Measurements from ENCODE around the gene VSIG1. TPM values are rescaled to one million over a fixed set of nuclear protein-coding genes. Genes with fewer than 3 reads are reported as not detected.

VSIG1 gene
- total RNA-seq, 2 donors from 2014 or later, result 0.24 TPM; not detected in 1

GRCh38 chrX:108055546-108055945 is 10.7 kb downstream of the VSIG1 start:
- intact Hi-C loops (cut with DNase I), result no loop called here
- DNase-seq (ENCODE audit: low spot score), result no peak

GRCh38 chrX:108059801-108060200 is 14.9 kb downstream of the VSIG1 start:
- intact Hi-C loops (cut with DNase I), result no loop called here
- no peak for DNase-seq (ENCODE audit: low spot score)

GRCh38 chrX:108064001-108064400 is 19.1 kb downstream of the VSIG1 start:
- intact Hi-C loops (cut with DNase I), result no loop called here
- DNase-seq (ENCODE audit: low spot score), result no peak

GRCh38 chrX:108064613-108065012 is 19.7 kb downstream of the VSIG1 start:
- no peak for DNase-seq (ENCODE audit: low spot score)
- intact Hi-C loops (cut with DNase I), result no loop called here

- intact Hi-C loops (cut with DNase I), result no loop called here
- DNase-seq (ENCODE audit: low spot score), result no peak
Observed at GRCh38 chrX:108068121-108068520, 23.3 kb downstream of the VSIG1 start.

GRCh38 chrX:108070891-108071290 is 26.0 kb downstream of the VSIG1 start:
- no peak for DNase-seq (ENCODE audit: low spot score)
- intact Hi-C loops (cut with DNase I), result no loop called here

GRCh38 chrX:108071578-108071977 is 26.7 kb downstream of the VSIG1 start:
- intact Hi-C loops (cut with DNase I), result no loop called here
- no peak for DNase-seq (ENCODE audit: low spot score)

GRCh38 chrX:108072746-108073145 is 27.9 kb downstream of the VSIG1 start:
- intact Hi-C loops (cut with DNase I), result no loop called here
- no peak for DNase-seq (ENCODE audit: low spot score)

- intact Hi-C loops (cut with DNase I), result no loop called here
Observed at GRCh38 chrX:108081110-108081509, 36.2 kb downstream of the VSIG1 start.

GRCh38 chrX:108087792-108088191 is 42.9 kb downstream of the VSIG1 start:
- DNase-seq (ENCODE audit: low spot score), result no peak
- intact Hi-C loops (cut with DNase I), result no loop called here

More at GRCh38 chrX:108081110-108081509, 36.2 kb downstream of the VSIG1 start:
- no peak for DNase-seq (ENCODE audit: low spot score)

GRCh38 chrX:108088511-108088910 is 43.6 kb downstream of the VSIG1 start:
- intact Hi-C loops (cut with DNase I), result no loop called here
- DNase-seq (ENCODE audit: low spot score), result no peak

GRCh38 chrX:108090491-108091263 is 45.8 kb downstream of the VSIG1 start:
- intact Hi-C loops (cut with DNase I), result no loop called here
- DNase-seq (ENCODE audit: low spot score), result no peak

- peak; percentile 97 for DNase-seq (ENCODE audit: low spot score)
- intact Hi-C loops (cut with DNase I), result no loop called here
Observed at GRCh38 chrX:108091264-108091877, 46.5 kb downstream of the VSIG1 start, which contains the start of the genes ATG4A and PSMD10. TSS of gene ATG4A (plus strand) at chrX:108091778. CDS start at chrX:108091827, 49 bp downstream. TSS of gene PSMD10 (minus strand) at chrX:108091542. CDS start at chrX:108091520, 22 bp downstream.

- DNase-seq (ENCODE audit: low spot score), result no peak
- intact Hi-C loops (cut with DNase I), result no loop called here
Observed at GRCh38 chrX:108091878-108092291, 47.0 kb downstream of the VSIG1 start.

GRCh38 chrX:108097380-108097779 is 52.5 kb downstream of the VSIG1 start:
- DNase-seq (ENCODE audit: low spot score), result no peak
- intact Hi-C loops (cut with DNase I), result no loop called here

GRCh38 chrX:108105473-108105872 is 60.6 kb downstream of the VSIG1 start:
- intact Hi-C loops (cut with DNase I), result no loop called here
- DNase-seq (ENCODE audit: low spot score), result no peak

- DNase-seq (ENCODE audit: low spot score), result no peak
Observed at GRCh38 chrX:108114541-108114940, 69.7 kb downstream of the VSIG1 start.

GRCh38 chrX:108117988-108118387 is 73.1 kb downstream of the VSIG1 start:
- intact Hi-C loops (cut with DNase I), result no loop called here
- no peak for DNase-seq (ENCODE audit: low spot score)

More at GRCh38 chrX:108114541-108114940, 69.7 kb downstream of the VSIG1 start:
- intact Hi-C loops (cut with DNase I), result no loop called here

GRCh38 chrX:108121291-108121690 is 76.4 kb downstream of the VSIG1 start:
- intact Hi-C loops (cut with DNase I), result no loop called here
- DNase-seq (ENCODE audit: low spot score), result no peak

GRCh38 chrX:108122748-108123147 is 77.9 kb downstream of the VSIG1 start:
- DNase-seq (ENCODE audit: low spot score), result no peak
- intact Hi-C loops (cut with DNase I), result no loop called here

Data from posterior vena cava (tissue), 2 donors.